Neutrophil (primary cell): Measurements from ENCODE around the gene TNFAIP1.

Experiments
- H3K27ac ChIP-seq: fragments of 200-600 bp; sonication (generic); 2 replicates; pipeline ENCODE4 v1.5.1; 2016; ENCODE audit warnings: mild to moderate bottlenecking, moderate library complexity
- H3K27me3 ChIP-seq: fragments of 200-600 bp; sonication (generic); 2 replicates; pipeline ENCODE4 v1.6.0; 2016; ENCODE audit warnings: mild to moderate bottlenecking
- H3K36me3 ChIP-seq: fragments of 200-600 bp; sonication (generic); 2 replicates; pipeline ENCODE4 v1.5.1; 2017
- H3K4me1 ChIP-seq, 2 experiments: fragments of 200-600 bp in 1 of 2; sonication (generic) in 1 of 2; 1 replicate in 1 of 2; 2 replicates in 1 of 2; pipeline versions ENCODE4 v1.5.1 to v1.6.1; 2013 to 2016; ENCODE audit warnings: low read depth in 1 of 2, low read length in 1 of 2, mild to moderate bottlenecking in 1 of 2, moderate library complexity in 1 of 2; ENCODE audit not compliant: control insufficient read depth in 1 of 2, insufficient read depth in 1 of 2
- H3K4me3 ChIP-seq, 2 experiments: fragments of 200-600 bp in 1 of 2; sonication (generic) in 1 of 2; 1 replicate in 1 of 2; 2 replicates in 1 of 2; pipeline ENCODE4 v1.5.1; 2013 to 2016; ENCODE audit warnings: low read depth in 1 of 2, low read length in 1 of 2, mild to moderate bottlenecking in 1 of 2, moderate library complexity in 1 of 2
- H3K9me3 ChIP-seq: fragments of 200-600 bp; sonication (generic); 2 replicates; pipeline ENCODE4 v1.5.1; 2016
- TF ChIP-seq, protein P1 (sequence below): fragments of 200-600 bp; sonication (generic); IDR thresholded peaks from 2 replicates; pipeline ENCODE4 v1.5.1; 2016; ENCODE audit warnings: antibody characterized with exemption

TNFAIP1 gene

DNA sequence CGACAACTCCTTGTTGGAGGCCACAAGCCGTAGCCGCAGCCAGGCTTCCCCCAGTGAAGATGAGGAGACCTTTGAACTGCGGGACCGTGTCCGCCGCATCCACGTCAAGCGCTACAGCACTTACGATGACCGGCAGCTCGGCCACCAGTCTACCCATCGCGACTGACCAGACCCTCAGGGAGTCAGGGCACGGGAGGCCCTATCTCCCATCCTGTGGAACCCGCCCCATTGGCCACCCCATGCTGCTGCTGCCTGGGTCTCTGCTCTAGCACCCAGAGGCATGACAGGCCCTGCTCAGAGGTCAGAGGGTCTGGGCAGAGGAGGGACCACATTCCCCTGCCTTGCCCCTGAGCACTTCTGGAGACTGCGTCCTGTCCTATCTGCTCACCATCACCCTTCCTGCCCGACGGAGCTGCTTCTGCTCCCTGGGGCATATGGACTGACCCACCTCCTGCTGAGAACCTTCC is 8.9 kb downstream of the TNFAIP1 start:
- Histone ChIP-seq H3K27me3 (no peaks in the 10 kb centered on the region), H3K4me1 (no peaks in the 10 kb centered on the region)
- TF ChIP-seq, protein P1, sequence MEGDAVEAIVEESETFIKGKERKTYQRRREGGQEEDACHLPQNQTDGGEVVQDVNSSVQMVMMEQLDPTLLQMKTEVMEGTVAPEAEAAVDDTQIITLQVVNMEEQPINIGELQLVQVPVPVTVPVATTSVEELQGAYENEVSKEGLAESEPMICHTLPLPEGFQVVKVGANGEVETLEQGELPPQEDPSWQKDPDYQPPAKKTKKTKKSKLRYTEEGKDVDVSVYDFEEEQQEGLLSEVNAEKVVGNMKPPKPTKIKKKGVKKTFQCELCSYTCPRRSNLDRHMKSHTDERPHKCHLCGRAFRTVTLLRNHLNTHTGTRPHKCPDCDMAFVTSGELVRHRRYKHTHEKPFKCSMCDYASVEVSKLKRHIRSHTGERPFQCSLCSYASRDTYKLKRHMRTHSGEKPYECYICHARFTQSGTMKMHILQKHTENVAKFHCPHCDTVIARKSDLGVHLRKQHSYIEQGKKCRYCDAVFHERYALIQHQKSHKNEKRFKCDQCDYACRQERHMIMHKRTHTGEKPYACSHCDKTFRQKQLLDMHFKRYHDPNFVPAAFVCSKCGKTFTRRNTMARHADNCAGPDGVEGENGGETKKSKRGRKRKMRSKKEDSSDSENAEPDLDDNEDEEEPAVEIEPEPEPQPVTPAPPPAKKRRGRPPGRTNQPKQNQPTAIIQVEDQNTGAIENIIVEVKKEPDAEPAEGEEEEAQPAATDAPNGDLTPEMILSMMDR, result no peak

DNA sequence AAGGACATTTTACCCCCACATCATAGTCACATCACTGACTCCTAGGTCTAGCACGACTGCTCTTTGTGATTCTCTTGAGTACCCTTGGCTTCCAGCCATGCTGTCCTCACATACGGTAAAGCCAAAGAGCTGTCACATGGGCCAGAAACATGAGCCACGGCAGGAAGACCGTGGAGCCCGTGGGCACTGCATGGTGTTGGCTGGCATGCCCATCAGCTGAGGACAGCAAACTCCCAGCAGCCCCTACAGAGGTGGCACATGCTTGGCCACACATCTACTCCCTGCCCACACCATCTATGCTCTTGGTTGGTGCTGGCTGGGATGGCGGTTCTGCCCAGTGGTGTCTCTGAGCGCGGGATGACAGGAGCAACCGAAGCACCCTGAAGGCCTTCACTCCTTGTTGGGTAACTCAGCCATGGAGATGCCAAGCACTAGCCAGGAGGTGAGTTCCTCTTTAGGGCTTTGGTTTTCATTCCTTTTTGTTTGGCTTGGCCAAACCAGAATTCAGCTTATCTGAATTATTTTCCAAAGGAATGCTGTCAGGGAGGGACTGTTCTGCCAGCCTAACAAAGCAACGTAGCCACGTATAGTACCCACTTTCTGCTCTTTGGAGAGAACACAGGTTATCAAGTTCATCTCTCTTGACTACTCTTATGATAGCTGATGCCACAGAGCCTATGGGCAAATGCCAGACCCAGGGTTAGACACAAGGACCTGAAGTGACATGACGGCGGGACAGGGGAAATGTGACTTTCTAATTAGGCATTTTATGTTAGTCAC is 10.0 kb downstream of the TNFAIP1 start:
- H3K36me3 ChIP-seq, result peaks cover 100% of the 10 kb centered on the region
- no peak overlapping the region for H3K4me3 ChIP-seq
- no peak overlapping the region for H3K27ac ChIP-seq
- TF ChIP-seq, protein P1, result no peak
- H3K9me3 ChIP-seq, result no peaks in the 10 kb centered on the region
- no peaks in the 10 kb centered on the region for H3K4me1 ChIP-seq
- H3K27me3 ChIP-seq, result no peaks in the 10 kb centered on the region

More for the DNA sequence above, 8.9 kb downstream of the TNFAIP1 start:
- no peak overlapping the region for H3K4me3 ChIP-seq
- H3K36me3 ChIP-seq, result peaks cover 99% of the 10 kb centered on the region
- no peaks in the 10 kb centered on the region for H3K9me3 ChIP-seq
- no peak overlapping the region for H3K27ac ChIP-seq

DNA sequence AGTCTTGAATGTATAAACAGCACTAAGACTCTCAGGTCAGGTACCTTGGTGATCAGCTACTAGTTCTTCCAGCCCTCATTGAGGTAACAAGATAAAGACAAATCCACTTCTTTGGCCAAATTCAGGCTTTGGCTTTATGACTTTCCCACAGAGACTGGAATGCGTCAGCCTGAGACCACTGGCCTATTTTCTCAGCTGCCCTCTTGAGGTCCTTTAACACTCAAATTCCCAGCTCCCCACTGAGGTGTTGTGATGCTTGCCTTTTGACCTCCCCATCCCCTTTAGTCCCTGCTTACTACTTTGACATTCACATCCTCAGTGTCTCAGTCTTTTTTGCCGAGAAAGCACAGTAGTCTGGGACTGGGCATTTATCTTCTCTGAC is 10.6 kb downstream of the TNFAIP1 start:
- no peak overlapping the region for H3K27ac ChIP-seq
- H3K27me3 ChIP-seq, result no peaks in the 10 kb centered on the region
- TF ChIP-seq, protein P1, result no peak
- peaks cover 100% of the 10 kb centered on the region for H3K36me3 ChIP-seq
- no peaks in the 10 kb centered on the region for H3K9me3 ChIP-seq
- no peaks in the 10 kb centered on the region for H3K4me1 ChIP-seq
- no peak overlapping the region for H3K4me3 ChIP-seq

DNA sequence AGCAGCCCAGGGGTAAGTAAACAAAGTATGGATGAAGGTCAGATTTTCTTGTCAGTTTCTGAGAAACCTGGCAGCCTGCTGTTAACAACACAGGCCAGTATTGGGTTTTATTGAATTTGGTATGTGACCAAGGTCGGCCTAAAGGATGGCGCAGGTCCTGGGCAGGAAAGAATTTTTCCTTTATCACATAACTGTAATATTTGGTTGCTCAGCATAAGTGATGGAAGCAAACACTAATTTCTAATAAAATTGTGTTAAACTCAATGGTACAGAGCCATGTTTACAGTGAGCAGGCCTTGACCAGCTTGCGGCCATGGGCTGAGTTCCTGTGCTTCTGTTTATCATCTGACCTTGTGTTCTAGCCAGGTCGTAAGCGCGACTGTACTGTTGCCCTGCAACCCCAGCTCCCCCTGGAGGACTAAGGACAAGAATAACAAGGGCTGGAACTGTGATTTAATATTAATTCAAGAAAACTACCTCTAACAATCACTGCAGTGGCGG is 11.2 kb downstream of the TNFAIP1 start:
- H3K4me3 ChIP-seq, result no peak overlapping the region
- TF ChIP-seq, protein P1, result no peak
- no peaks in the 10 kb centered on the region for H3K9me3 ChIP-seq
- H3K27me3 ChIP-seq, result no peaks in the 10 kb centered on the region
- H3K36me3 ChIP-seq, result peaks cover 100% of the 10 kb centered on the region
- no peak overlapping the region for H3K27ac ChIP-seq
- no peaks in the 10 kb centered on the region for H3K4me1 ChIP-seq

DNA sequence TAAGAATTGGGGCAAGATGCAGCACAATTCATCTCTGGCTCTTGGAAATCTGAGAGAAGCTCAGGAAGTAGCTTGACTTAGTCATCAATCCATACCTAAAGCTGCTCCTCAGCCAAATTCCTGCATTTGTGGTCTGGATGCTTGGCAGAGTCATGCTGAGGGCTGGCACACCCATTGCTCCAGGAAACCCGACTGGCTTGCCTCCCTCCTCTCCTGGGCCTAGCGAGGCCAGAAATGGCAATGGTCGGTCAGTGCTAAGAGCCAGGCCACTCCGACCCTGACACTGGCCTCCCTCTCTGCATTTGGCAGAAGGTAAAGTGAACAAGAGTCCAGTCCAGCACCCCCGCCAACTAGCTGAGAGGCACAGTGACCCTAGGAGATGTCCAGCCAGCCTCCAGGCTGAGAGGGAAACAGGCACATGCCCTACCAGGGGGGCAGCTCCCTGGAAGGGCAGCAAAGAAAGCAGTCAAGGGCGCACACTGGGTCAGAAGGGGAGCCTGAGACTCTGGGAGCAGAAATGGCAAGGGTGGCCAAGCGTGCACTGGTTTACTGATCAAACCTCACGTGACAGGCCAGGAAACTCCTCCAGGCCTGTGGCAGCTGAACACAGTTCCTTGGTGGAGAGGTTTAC is 11.8 kb downstream of the TNFAIP1 start:
- TF ChIP-seq, protein P1, result no peak
- Histone ChIP-seq H3K36me3 (peaks cover 99% of the 10 kb centered on the region), H3K27ac (no peak overlapping the region)

More for the DNA sequence above, 11.8 kb downstream of the TNFAIP1 start:
- H3K4me3 ChIP-seq, result no peak overlapping the region
- H3K9me3 ChIP-seq, result no peaks in the 10 kb centered on the region
- H3K27me3 ChIP-seq, result no peaks in the 10 kb centered on the region
- H3K4me1 ChIP-seq, result no peaks in the 10 kb centered on the region
